Measurements from ENCODE around the gene SUN2.
A peak's percentile ranks its signal among the peaks of the same experiment; 100 is the strongest.

DNA sequence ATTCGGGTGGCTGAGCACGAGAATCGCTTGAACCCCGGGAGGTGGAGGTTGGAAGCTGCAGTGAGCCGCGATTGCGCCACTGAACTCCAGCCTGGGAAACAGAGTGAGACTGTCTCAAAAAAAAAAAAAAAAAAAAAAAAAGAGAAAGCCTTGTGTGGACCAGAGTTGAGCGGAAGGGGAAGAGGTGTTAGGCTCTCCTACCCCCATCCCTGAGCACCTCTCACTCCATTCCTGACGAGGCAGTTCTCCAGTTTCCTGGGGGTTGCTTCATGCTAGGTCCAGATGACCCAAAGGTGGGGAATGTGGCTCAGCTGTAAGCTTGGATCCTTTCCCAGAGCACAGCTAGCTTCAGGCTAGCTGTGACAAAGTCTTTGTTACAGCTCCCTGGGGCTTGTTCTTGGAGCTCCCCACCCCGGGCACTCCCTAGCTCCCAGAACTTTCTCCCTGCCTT lies 46.9 kb upstream of the SUN2 start:
- TF ChIP-seq RAD21 (IDR thresholded peaks at IDR 0.05; ENCODE audit: low read length) (0 out of 2 replicates have a peak, but pooled peaks have one; percentile 4), SMC3 (IDR thresholded peaks at IDR 0.05; ENCODE audit: low read depth, low read length) (no peak), POLR2A (IDR thresholded peaks at IDR 0.05; ENCODE audit: low read depth, low read length) (no peak), MAFK (IDR thresholded peaks at IDR 0.05; ENCODE audit: low read depth, low read length) (peak; percentile 59), MAZ (IDR thresholded peaks at IDR 0.05; ENCODE audit: borderline replicate concordance, low read depth, low read length) (peak; percentile 53; the same call in 1 of the 2 replicates), FOS (IDR thresholded peaks at IDR 0.05; ENCODE audit: low read depth, low read length) (peak; percentile 36; the same call in 1 of the 2 replicates)
- TF ChIP-seq, protein P1, sequence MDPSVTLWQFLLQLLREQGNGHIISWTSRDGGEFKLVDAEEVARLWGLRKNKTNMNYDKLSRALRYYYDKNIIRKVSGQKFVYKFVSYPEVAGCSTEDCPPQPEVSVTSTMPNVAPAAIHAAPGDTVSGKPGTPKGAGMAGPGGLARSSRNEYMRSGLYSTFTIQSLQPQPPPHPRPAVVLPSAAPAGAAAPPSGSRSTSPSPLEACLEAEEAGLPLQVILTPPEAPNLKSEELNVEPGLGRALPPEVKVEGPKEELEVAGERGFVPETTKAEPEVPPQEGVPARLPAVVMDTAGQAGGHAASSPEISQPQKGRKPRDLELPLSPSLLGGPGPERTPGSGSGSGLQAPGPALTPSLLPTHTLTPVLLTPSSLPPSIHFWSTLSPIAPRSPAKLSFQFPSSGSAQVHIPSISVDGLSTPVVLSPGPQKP (IDR thresholded peaks at IDR 0.05; ENCODE audit: borderline replicate concordance, low read depth, low read length) = no peak
- TF ChIP-seq, protein P2, sequence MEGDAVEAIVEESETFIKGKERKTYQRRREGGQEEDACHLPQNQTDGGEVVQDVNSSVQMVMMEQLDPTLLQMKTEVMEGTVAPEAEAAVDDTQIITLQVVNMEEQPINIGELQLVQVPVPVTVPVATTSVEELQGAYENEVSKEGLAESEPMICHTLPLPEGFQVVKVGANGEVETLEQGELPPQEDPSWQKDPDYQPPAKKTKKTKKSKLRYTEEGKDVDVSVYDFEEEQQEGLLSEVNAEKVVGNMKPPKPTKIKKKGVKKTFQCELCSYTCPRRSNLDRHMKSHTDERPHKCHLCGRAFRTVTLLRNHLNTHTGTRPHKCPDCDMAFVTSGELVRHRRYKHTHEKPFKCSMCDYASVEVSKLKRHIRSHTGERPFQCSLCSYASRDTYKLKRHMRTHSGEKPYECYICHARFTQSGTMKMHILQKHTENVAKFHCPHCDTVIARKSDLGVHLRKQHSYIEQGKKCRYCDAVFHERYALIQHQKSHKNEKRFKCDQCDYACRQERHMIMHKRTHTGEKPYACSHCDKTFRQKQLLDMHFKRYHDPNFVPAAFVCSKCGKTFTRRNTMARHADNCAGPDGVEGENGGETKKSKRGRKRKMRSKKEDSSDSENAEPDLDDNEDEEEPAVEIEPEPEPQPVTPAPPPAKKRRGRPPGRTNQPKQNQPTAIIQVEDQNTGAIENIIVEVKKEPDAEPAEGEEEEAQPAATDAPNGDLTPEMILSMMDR (conservative IDR thresholded peaks at IDR 0.05; ENCODE audit: low read depth, low read length) = no peak
- TF ChIP-seq, protein P3, sequence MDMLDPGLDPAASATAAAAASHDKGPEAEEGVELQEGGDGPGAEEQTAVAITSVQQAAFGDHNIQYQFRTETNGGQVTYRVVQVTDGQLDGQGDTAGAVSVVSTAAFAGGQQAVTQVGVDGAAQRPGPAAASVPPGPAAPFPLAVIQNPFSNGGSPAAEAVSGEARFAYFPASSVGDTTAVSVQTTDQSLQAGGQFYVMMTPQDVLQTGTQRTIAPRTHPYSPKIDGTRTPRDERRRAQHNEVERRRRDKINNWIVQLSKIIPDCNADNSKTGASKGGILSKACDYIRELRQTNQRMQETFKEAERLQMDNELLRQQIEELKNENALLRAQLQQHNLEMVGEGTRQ (IDR thresholded peaks at IDR 0.05; ENCODE audit: low read depth, low read length) = no peak
